GM23248 (cell line): ENCODE data around the gene AKNA.

Source experiments
- EZH2 ChIP-seq: fragments of 200-600 bp; sonication (generic); IDR thresholded peaks from 2 replicates; pipeline ENCODE4 v1.6.1; 2018; ENCODE audit warnings: antibody characterized with exemption, mild to moderate bottlenecking; ENCODE audit not compliant: insufficient read depth, poor library complexity, severe bottlenecking
- EZH2phosphoT487 ChIP-seq: fragments of 200-600 bp; sonication (generic); IDR thresholded peaks from 2 replicates; pipeline ENCODE4 v1.6.1; 2018; ENCODE audit warnings: antibody characterized with exemption, moderate library complexity, mild to moderate bottlenecking, low read depth; ENCODE audit not compliant: insufficient read depth

GRCh38 chr9:114307899-114308267 is 79.9 kb downstream of the AKNA start:
- no peak for TF ChIP-seq EZH2
- no peak for TF ChIP-seq EZH2phosphoT487
